Stomach smooth muscle (tissue), 2 donors: ENCODE results near the gene TRAPPC8.
"Not testable (repeated sequence)": the region's sequence is repeated elsewhere in the genome, so short reads cannot be mapped to it uniquely, and the experiment has no call there.

Experiments
- H3K27ac ChIP-seq: one replicate; pipeline ENCODE4 v1.7.0; 2013; ENCODE audit warnings: mild to moderate bottlenecking, low read length, inconsistent platforms
- H3K27me3 ChIP-seq, 2 donors: one replicate each; pipeline ENCODE4 v1.7.0; 2013; ENCODE audit warnings: low read length in 2 of 2; ENCODE audit not compliant: insufficient read depth in 2 of 2, control insufficient read depth in 1 of 2
- H3K36me3 ChIP-seq, 2 donors: one replicate each; pipeline ENCODE4 v1.7.0; 2013; ENCODE audit warnings: low read length in 2 of 2; ENCODE audit not compliant: control insufficient read depth in 2 of 2, insufficient read depth in 2 of 2
- H3K4me1 ChIP-seq: one replicate; pipeline ENCODE4 v1.7.0; 2013; ENCODE audit warnings: low read length; ENCODE audit not compliant: control insufficient read depth, insufficient read depth
- H3K4me3 ChIP-seq, 2 donors: one replicate each; pipeline ENCODE4 v1.7.0; 2013; ENCODE audit warnings: low read length in 2 of 2
- H3K9ac ChIP-seq, 2 donors: one replicate each; pipeline ENCODE4 v1.7.0; 2013; ENCODE audit warnings: low read length in 2 of 2, mild to moderate bottlenecking in 1 of 2
- H3K9me3 ChIP-seq, 2 donors: one replicate each; pipeline ENCODE4 v1.7.0; 2013; ENCODE audit warnings: low read length in 2 of 2; ENCODE audit not compliant: control insufficient read depth in 2 of 2
- donor health status: healthy.
- donor health status: Pancreatic carcinoma.

Gene TRAPPC8

GRCh38 chr18:31918733-31919132 is 24.2 kb downstream of the TRAPPC8 start:
- Histone ChIP-seq H3K36me3 (peaks cover 3% of the 10 kb centered on the region in 2 donors), H3K27me3 (no peaks in the 10 kb centered on the region), H3K4me1 (no peaks in the 10 kb centered on the region), H3K9ac (no peak overlapping the region), H3K9me3 (no peaks in the 10 kb centered on the region), H3K27ac (no peak overlapping the region), H3K4me3 (no peak overlapping the region)

GRCh38 chr18:31901063-31901462 is 41.9 kb downstream of the TRAPPC8 start:
- Histone ChIP-seq H3K36me3 (peaks cover 6 to 7% of the 10 kb centered on the region in 2 donors), H3K4me3 (no peak overlapping the region), H3K9me3 (no peaks in the 10 kb centered on the region), H3K27me3 (no peaks in the 10 kb centered on the region), H3K27ac (peak overlapping the region; percentile 53), H3K4me1 (peaks cover 10% of the 10 kb centered on the region), H3K9ac (no peak overlapping the region)

- H3K9ac ChIP-seq, H3K27ac ChIP-seq, H3K9me3 ChIP-seq, H3K4me3 ChIP-seq, H3K4me1 ChIP-seq, H3K27me3 ChIP-seq, H3K36me3 ChIP-seq: not testable (repeated sequence)
Measured at GRCh38 chr18:31899771-31900170, 43.2 kb downstream of the TRAPPC8 start.

GRCh38 chr18:31892936-31893335 is 50.0 kb downstream of the TRAPPC8 start:
- peaks cover 3 to 10% of the 10 kb centered on the region in 2 donors for H3K36me3 ChIP-seq
- H3K9me3 ChIP-seq: no peaks in the 10 kb centered on the region
- no peaks in the 10 kb centered on the region for H3K4me1 ChIP-seq

GRCh38 chr18:31891566-31891965 is 51.4 kb downstream of the TRAPPC8 start:
- Histone ChIP-seq H3K36me3 (peaks cover 5 to 16% of the 10 kb centered on the region in 2 donors), H3K9me3 (no peaks in the 10 kb centered on the region), H3K27me3 (no peaks in the 10 kb centered on the region), H3K9ac (no peak overlapping the region), H3K27ac (no peak overlapping the region), H3K4me1 (no peaks in the 10 kb centered on the region), H3K4me3 (no peak overlapping the region)

More at GRCh38 chr18:31892936-31893335, 50.0 kb downstream of the TRAPPC8 start:
- Histone ChIP-seq H3K27me3 (no peaks in the 10 kb centered on the region), H3K27ac (no peak overlapping the region), H3K4me3 (no peak overlapping the region), H3K9ac (no peak overlapping the region)

GRCh38 chr18:31884020-31884419 is 58.9 kb downstream of the TRAPPC8 start:
- no peak overlapping the region for H3K9ac ChIP-seq
- H3K36me3 ChIP-seq: peaks cover 17 to 18% of the 10 kb centered on the region in 2 donors
- H3K4me1 ChIP-seq: no peaks in the 10 kb centered on the region
- H3K9me3 ChIP-seq: no peaks in the 10 kb centered on the region
- H3K27me3 ChIP-seq: no peaks in the 10 kb centered on the region
- H3K27ac ChIP-seq: no peak overlapping the region
- H3K4me3 ChIP-seq: no peak overlapping the region

GRCh38 chr18:31880186-31880898 is 62.6 kb downstream of the TRAPPC8 start:
- Histone ChIP-seq H3K4me1 (no peaks in the 10 kb centered on the region), H3K9ac (no peak overlapping the region), H3K27me3 (no peaks in the 10 kb centered on the region), H3K27ac (no peak overlapping the region), H3K4me3 (no peak overlapping the region), H3K9me3 (no peaks in the 10 kb centered on the region), H3K36me3 (peaks cover 14 to 20% of the 10 kb centered on the region in 2 donors)

- no peak overlapping the region for H3K27ac ChIP-seq
- H3K27me3 ChIP-seq: no peaks in the 10 kb centered on the region
- no peak overlapping the region for H3K4me3 ChIP-seq
- no peaks in the 10 kb centered on the region for H3K4me1 ChIP-seq
- peaks cover 14 to 21% of the 10 kb centered on the region in 2 donors for H3K36me3 ChIP-seq
- no peak overlapping the region for H3K9ac ChIP-seq
- no peaks in the 10 kb centered on the region for H3K9me3 ChIP-seq
Measured at GRCh38 chr18:31878358-31878757, 64.6 kb downstream of the TRAPPC8 start.

GRCh38 chr18:31877900-31878299 is 65.0 kb downstream of the TRAPPC8 start:
- Histone ChIP-seq H3K36me3 (peaks cover 12 to 21% of the 10 kb centered on the region in 2 donors), H3K27me3 (no peaks in the 10 kb centered on the region)

GRCh38 chr18:31876707-31877106 is 66.2 kb downstream of the TRAPPC8 start:
- Histone ChIP-seq H3K36me3 (peaks cover 8 to 18% of the 10 kb centered on the region in 2 donors), H3K9ac (no peak overlapping the region)

More at GRCh38 chr18:31877900-31878299, 65.0 kb downstream of the TRAPPC8 start:
- no peaks in the 10 kb centered on the region for H3K9me3 ChIP-seq
- no peaks in the 10 kb centered on the region for H3K4me1 ChIP-seq
- H3K9ac ChIP-seq: no peak overlapping the region
- H3K27ac ChIP-seq: no peak overlapping the region
- no peak overlapping the region for H3K4me3 ChIP-seq

GRCh38 chr18:31875301-31875700 is 67.6 kb downstream of the TRAPPC8 start:
- peaks cover 8 to 24% of the 10 kb centered on the region in 2 donors for H3K36me3 ChIP-seq

More at GRCh38 chr18:31876707-31877106, 66.2 kb downstream of the TRAPPC8 start:
- no peaks in the 10 kb centered on the region for H3K4me1 ChIP-seq
- no peaks in the 10 kb centered on the region for H3K9me3 ChIP-seq
- no peaks in the 10 kb centered on the region for H3K27me3 ChIP-seq
- H3K27ac ChIP-seq: no peak overlapping the region
- H3K4me3 ChIP-seq: no peak overlapping the region

More at GRCh38 chr18:31875301-31875700, 67.6 kb downstream of the TRAPPC8 start:
- Histone ChIP-seq H3K4me1 (no peaks in the 10 kb centered on the region), H3K9me3 (no peaks in the 10 kb centered on the region), H3K27me3 (no peaks in the 10 kb centered on the region), H3K27ac (no peak overlapping the region), H3K4me3 (no peak overlapping the region), H3K9ac (no peak overlapping the region)
